Pulmonary artery endothelial cell (primary cell): ENCODE data around the gene TWIST2. TPM values are rescaled to one million over a fixed set of nuclear protein-coding genes. Genes with fewer than 3 reads are reported as not detected.

Experiments used
- DNase-seq: peaks from one replicate; pipeline ENCODE4 v3.0.0-alpha.2; 2011; ENCODE audit warnings: low read depth, low spot score
- total RNA-seq: library from RNA; depleted of rRNA; stranded (reverse); fragments of >200 nt; gene quantifications from 2 replicates; pipeline ENCODE4 v1.2.3, GENCODE V29; 2014

TWIST2 gene
- total RNA-seq, 1 donor from 2014 or later: 5.4 TPM

DNA sequence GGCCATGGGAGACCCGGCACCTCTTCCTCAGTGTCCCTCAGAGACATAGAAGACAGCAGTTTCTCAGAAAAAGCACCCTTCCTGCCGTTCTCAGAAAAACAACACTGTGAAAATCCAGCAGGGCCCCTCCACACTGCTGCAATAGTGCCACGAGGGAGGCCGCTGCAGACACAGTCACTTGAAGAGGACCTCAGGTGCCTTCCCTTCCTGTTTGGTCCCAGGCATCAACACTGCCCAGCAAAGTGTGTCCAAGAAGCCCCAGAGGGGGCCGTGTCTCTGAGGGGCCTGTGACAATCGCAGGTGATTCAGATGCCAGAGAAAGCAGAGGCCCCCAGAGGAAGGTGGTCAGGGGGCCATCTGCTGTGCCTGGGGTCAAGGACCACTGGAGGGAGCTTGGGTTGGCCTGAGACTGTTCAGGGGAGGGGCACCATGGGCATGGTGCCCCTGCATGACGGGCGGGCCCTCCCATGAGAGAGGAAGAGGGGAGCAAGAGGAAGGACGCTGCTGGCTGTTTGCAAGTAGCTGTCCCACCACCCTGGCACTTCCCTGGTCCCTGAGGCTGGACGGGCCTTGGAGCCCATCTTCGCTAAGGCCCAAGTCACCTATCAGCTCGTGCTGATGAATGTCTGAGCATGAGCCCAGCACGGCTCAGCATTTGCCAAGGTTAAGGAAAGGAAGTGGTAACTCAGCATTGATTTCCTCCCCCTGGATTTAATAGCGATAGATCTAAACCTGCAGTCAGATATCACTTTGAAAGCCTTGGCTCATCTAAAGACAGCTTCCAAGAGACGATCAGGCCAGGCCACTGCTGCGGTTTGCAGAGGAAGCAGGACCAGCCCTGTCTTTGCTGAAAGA is 9.1 kb downstream of the TWIST2 start:
- DNase-seq: no peak

DNA sequence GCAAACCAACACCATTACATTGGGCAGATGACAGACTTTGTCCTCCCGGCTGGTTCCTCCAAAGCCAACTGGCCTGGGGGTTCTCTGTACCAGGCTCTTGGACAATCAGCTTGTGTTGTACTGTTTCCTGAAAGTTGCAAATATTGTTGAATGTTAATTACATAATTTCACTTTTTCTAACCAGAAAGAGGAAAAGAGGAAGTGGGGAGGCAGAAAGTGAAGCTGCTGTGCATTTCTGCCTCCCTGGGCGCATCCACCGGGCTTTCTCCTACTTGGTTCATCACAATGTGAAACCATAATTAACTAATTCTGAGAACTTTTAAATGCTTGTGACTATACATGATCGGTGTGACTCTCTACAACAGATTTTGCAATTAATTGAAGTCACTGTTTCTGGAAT is 10.1 kb downstream of the TWIST2 start:
- no peak for DNase-seq

DNA sequence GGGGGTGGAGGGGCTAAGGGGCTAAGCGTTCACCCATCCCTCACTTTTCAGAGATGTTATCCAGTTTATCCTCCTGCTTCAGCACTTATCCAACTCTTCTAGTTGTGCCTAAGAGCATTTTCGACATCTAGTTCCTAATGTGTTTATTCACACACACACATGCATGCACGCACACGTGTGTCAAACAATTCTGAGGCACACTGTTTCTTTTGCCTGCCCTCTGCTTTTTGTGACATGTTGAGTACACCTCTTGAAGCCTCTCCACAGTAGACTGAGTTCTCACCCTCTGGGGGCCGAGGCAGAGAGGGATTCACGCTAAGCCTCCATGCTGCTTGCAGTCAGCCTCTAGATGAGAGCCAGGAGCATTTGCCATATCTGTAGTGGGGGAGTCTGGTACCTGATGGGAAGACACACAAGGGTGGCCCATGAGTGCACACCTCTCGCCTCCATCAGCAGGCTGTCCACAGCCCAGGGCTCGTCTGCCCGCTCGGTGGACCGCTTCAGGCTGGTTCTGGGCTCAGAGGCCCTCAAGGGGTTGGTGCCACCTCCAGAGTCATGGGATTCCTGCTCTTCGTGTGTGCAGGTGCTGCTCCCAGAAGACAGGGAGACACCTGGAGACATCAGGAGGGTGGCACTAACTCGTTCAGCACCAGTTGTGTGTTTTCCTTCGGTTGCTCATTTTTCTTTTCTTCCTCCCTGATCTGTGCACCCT is 11.9 kb downstream of the TWIST2 start:
- DNase-seq: no peak

DNA sequence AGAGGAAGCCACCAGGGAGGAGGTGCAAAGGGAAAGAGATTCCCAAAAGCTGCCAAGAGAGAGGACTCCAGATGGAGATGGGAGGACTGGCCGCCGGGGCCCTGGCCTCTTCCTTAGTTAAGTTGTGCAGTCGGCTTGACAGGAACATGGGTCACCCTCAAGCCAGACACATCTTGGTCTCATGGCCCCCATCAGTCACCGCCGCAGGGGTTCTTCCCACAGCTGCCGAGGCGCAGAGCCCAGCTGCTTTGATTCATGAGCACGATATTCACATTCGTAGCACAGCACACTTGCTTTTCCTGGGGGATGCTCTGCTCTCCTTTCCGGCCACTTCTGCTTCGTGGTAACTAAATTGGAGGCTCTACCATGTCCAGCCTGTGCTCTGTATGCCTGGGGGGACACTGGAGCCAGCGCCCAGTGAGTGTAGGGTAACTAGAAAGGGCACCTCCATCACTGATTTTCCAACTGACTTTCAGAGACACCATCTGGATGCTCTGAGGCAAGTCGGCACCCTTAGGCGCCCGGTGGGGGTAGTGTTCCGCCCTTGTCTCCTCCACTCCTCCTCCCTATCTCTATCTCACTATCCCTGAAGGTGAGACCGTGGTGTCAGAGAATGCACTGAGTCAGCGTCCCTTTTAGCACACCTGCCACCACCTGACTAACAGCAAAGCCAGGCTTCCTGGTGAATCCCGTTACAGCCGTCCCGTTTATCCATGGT is 13.3 kb downstream of the TWIST2 start:
- no peak for DNase-seq

DNA sequence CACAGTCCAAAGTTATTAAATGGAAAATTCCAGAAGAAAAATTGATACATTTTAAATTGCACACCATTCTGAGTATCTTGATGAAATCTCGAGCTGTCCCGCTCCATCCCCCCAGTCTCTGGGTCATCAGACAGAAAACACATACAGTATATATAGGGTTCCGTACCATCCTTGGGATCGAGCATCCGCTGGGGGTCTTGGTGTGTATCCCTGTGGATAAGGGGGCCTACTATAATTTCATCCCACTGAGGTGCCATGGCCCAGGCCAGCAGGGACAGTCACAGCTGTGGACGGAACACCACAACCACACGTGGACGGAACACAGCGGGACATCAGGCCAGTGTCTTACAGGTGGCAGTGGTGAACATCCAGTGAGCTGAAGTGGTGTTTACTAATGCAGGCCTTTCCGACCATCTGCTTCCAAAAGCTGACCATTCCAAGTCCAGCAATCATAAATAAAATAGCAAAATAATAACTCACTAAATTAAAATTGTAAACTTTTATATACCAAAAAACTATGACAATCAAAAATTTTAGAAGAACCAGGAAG is 14.0 kb downstream of the TWIST2 start:
- DNase-seq: no peak

DNA sequence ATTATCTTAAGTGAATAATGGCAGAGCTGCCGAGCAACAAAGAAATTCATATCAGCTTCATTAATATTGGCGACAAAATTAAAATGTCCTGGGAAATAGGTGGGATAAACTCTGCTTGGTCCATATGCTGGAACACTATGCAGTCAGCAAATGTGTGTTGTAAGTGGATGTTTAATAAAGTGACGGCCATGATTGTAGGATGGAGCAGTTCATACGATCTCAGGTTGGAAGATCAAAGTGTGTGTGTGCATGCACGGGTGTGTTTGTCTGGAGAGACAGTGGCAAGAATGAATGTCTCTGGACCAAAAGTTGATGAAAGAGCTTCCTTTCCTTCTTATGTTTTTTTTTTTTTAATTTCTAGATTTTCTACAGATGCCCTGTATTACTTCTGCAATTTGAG is 14.8 kb downstream of the TWIST2 start:
- DNase-seq: no peak

DNA sequence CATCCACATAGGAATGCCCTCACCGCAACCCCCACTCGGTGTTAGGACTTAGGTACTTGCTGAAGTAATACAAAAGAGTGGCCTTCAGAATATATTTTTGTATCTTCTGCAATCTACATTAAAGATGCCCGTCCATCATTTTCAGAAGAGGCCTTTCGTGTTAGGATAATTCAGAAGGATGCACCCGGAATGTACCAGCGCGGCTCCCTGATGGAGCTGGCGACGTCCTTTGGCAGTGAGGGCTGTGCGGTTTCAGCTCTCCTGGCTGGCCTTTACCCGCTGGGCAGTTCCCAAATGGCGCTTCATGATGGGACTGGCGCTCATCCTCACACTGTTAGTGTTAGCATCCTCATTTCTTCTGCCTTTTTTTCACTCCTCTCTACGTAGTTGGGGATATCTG is 15.3 kb downstream of the TWIST2 start:
- no peak for DNase-seq

DNA sequence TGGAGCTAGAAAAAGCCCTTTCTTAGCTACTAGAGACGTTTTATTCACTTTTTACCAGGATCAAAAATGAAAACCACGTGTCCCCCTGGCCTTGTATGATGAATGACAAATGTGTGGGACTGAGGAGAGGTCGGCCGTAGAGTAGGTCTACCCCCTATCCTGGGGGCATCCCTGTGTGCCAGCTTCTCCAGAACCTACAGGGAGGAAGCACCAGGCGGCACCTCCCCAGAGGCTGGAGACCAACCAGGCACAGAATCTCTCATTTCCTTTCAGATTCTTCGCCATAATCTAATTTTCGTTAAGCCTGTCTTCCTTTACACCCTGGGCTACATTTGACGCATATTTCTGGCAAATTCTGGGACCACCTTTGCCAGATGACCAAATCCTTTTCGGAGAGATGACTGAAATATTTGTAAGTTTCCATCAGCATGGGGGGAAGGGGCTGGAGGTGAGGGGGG is 15.9 kb downstream of the TWIST2 start:
- no peak for DNase-seq

DNA sequence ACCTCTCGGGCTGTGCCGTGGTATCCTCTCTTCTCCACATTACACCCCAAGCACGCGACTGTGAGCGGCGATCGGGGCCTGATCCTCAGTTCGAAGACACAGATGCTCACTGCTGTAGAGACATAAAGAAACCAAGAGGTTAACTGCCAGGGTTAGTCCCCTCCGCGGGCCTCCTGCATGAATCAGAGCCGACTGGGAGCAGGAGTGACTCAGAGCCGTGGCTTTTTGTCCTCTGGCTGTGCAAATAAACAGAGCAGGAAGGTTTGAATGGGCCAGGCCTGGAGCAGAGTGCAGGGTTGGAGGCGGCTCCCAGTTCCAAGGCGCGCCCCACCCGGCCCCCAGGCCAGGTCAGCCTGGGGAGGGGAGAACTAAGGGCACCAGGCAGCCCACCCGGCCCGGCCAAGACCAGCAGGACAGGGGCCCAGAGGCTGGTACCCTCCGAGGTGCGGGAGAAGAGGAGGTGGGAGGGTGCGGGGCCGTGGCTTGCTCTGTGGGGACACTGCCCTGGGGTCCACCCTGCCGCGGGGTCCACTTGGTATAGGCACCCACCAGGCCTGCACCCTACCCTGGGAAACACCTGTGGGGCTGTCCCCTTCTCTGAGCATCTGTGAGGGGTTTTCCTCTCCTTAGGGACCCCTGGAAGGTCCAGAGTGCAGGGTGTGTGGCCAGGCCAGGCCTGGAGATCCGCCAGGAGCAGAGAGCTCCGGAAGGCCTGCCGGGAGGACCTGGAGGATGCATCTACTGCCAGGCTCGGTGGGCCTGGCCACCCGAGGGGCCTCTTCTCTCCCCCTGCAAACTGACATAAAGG is 16.5 kb downstream of the TWIST2 start:
- peak; percentile 91 for DNase-seq

DNA sequence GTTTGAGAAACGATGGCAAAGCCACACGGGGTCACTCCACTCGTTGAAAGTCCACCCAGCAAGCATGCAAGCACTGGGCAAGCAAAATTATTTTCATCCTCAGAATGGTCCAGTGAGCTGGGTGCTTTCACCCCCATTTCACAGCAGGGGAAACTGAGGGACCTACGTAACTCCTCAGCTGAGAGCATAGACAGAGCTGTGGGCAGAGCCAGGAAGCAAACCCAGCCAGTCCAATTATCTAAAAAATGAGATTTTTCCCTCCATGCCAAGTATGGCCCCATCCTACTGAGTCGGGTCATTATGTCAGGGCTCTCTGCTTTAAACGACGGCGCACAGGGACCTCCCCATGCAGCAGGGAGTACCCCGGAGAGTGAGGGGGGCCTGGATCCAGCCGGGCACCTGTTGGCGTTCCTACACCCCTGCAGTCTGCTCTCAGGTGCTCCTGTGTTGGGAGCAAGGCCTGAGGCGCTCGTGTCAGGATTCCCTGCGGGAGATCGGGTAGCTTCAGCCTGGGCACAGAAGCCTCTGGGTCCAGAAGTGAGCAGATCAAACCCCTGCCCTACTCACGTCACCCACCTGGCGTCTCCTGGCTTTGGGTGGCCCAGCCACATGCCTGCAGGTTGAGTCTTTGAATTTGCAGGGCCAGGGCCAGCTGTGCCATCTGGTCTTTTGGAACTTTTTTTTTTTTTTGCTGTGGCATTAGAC is 17.3 kb downstream of the TWIST2 start:
- no peak for DNase-seq

DNA sequence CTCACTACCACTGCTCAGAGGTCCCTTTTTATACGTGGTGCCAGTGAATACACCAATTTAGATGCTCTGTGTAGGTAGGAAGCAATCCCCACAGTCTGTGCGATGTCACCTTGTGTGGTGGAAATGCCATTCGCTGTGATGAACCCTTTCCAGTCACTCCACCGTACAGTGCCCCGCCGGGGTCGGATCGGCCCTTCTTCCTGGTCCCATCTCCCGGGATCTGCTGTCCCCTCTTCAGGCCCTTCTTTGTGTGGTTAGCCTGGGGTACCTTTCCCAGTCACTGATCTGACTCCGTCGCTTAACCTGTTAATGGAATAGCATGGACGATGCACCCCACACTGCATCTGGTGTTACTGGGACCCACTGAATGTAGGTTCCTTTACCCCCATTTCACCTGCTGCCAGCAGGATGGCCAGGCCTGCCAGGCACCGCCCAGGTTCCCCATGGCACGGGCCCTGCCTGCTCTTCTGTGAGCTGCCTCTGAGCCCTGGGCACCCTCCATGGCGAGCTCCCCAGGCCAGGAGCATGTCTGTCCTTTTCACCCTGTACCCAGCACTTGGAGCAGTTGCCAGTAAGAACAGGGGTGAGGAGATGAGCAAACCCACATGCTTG is 18.0 kb downstream of the TWIST2 start:
- DNase-seq: no peak

DNA sequence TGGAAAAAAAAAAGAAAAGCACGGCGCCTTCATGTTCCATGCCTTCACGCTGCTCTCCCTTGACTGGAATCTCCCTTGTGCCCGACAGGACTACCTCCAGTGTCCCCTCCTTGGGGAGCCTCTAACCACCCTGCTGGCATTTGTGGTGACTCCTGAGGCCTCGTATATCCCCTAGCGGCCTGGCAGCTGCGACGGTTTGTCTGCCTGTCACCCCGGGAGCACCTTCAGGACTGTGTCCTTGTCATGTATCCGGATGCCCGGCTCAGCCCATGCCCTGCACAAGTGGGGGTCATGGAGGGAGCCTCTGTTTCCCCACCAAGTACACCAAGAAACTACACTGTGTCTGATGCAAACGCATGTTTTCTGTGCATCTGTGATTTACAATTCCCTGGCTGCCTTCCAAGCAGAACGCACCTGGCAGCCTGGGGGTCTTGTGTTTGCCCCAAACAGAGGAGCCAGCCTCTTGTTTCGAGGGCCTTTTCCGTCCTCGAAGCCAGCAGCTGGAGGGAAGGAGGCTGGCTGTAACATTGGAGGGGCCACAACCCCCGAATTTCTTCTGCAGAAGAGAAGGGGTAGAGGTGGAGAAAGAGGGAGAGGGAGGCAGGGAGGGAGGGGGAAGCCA is 18.9 kb downstream of the TWIST2 start:
- no peak for DNase-seq

DNA sequence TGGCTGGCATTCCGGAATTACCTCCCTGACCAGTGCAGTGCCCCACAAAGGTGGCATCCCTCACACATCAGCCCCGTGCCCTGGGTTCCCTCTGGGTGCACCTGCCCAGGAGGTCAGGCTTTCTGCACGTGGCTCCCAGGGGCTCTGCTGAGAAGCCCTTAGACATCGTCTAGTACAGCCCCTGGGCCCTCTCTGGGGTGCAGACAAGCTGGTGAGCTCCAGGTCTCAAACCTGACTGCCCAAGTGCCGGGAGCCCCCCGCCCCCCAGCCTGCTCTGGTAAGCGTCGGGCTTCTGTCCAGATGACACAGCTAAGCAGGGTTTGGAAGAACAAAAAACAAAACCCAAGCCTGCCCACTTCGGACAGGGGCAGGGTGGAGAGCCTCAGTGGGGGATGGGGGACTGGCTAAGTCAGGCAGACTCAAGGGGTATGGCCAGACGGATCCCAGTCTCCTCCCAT is 20.2 kb downstream of the TWIST2 start:
- DNase-seq: no peak

DNA sequence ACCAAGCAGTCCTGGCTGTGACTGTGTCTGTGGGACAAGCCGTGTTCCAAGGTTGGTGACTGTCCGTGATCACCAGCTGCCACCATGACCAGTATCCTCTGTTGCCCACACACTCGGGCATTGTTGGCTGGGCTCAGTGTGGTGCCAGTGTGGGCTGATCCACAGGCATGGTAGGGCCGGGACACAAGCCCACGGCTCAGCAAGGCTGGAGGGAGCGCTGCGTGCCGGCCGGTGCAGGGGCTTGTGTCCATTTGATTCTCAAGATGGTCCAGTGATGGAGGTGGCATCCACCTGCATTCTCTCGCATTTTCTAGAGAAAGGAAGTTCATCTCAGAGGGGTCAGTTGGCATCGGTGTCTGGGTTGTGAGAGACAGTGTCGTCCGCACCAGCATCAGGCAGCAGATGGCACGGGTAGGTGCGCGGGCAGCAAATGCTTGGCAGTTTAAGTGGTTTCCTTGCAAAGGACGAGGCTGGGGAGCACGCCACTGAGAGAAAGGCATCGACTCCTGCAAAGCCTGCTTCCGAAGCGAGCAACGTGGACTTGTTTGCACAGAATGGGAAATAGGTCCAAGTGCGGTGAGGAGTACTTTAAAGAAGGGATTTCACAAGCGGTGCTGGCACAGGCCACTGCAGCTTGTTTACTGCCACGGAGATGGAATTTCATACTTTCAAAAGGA is 20.9 kb downstream of the TWIST2 start:
- no peak for DNase-seq

DNA sequence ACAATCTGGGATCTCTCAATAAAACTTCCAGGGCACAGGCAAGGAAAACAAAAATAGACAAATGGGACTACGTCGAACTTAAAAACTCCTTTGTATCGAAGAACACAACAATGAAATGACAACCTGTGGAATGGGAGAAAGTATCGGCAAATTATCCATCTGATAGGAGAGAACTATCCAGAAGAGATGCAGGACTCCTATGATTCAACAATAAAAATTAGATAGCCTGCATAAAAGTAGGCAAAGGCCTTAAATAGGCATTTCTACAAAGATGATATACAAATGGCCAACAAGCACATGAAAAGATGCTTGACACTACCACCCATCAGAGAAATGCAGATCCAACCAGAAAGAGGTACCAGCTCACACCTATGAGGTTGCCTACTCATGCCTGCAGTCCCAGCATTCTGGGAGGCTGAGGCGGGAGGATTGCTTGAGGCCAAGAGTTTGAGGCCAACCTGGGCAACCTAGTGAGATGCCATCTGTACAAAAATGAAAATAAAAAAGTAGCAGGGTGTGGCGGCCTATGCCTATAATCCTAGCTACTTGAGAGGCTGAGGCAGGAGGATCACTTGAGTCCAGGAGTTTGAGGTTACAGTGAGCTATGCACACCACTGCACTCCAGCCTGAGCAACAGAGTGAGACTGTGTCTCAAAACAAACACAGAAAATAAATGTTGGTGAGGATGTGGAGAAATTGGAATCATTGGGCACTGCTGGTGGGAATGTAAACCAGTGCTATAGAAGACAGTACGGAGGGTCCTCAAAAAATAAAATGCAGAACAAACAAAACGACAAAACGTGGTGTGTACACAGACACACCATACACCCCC is 21.6 kb downstream of the TWIST2 start:
- no peak for DNase-seq

DNA sequence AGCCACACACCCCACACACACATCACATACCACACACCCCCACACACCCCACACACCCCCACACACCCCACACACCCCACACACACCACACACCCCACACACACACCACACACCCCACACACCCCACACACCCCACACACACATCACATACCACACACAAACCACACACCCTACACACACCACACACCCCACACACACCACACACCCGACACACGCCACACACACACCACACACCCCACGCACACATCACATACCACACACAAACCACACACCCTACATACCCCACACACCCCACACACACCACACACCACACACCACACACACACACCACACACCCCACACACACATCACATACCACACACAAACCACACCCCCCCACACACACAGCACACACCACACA is 22.4 kb downstream of the TWIST2 start:
- DNase-seq: no peak

DNA sequence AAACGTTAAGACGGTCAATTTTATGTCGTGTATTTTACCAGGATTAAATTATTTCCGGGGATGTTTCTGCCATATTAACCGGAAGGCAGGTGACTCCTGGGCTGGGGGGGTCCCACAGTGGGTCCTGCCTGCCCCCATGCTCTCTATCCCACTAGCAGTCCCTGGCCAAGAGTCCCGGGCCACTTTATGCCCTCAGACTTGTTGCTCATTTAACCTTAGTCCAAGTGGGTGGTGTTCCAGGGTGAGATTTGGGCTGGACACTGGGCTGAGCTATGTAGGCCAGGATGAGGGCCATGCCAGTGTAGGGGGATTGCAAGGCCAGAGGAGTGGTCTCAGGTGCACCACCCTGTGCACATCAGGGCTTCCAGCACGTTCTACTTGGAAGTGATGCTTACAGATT is 24.1 kb downstream of the TWIST2 start:
- DNase-seq: no peak
